PC-9 (cell line): ENCODE measurements around the gene ALKBH5.

Experiments used
- EZH2 ChIP-seq: fragments of 200-600 bp; sonication (generic); IDR thresholded peaks from 2 replicates; pipeline ENCODE4 v1.8.0; 2017; ENCODE audit warnings: antibody characterized with exemption, low read depth
- TF ChIP-seq, protein P1 (sequence below): fragments of 200-600 bp; sonication (generic); conservative IDR thresholded peaks from 2 replicates; pipeline ENCODE4 v1.6.1; 2017; ENCODE audit warnings: mixed run types, antibody characterized with exemption, mild to moderate bottlenecking, moderate library complexity

- TF ChIP-seq, protein P1, sequence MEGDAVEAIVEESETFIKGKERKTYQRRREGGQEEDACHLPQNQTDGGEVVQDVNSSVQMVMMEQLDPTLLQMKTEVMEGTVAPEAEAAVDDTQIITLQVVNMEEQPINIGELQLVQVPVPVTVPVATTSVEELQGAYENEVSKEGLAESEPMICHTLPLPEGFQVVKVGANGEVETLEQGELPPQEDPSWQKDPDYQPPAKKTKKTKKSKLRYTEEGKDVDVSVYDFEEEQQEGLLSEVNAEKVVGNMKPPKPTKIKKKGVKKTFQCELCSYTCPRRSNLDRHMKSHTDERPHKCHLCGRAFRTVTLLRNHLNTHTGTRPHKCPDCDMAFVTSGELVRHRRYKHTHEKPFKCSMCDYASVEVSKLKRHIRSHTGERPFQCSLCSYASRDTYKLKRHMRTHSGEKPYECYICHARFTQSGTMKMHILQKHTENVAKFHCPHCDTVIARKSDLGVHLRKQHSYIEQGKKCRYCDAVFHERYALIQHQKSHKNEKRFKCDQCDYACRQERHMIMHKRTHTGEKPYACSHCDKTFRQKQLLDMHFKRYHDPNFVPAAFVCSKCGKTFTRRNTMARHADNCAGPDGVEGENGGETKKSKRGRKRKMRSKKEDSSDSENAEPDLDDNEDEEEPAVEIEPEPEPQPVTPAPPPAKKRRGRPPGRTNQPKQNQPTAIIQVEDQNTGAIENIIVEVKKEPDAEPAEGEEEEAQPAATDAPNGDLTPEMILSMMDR, result no peak
- no peak for TF ChIP-seq EZH2
These were observed 71.4 kb downstream of the ALKBH5 start for GRCh38 chr17:18254888-18255649.
